ENCODE measurements around the gene TENM4. TPM values are rescaled to one million over a fixed set of nuclear protein-coding genes. Genes with fewer than 3 reads are reported as not detected.

The TENM4 gene
- total RNA-seq, 1 donor from 2014 or later, result 11.9 TPM

DNA sequence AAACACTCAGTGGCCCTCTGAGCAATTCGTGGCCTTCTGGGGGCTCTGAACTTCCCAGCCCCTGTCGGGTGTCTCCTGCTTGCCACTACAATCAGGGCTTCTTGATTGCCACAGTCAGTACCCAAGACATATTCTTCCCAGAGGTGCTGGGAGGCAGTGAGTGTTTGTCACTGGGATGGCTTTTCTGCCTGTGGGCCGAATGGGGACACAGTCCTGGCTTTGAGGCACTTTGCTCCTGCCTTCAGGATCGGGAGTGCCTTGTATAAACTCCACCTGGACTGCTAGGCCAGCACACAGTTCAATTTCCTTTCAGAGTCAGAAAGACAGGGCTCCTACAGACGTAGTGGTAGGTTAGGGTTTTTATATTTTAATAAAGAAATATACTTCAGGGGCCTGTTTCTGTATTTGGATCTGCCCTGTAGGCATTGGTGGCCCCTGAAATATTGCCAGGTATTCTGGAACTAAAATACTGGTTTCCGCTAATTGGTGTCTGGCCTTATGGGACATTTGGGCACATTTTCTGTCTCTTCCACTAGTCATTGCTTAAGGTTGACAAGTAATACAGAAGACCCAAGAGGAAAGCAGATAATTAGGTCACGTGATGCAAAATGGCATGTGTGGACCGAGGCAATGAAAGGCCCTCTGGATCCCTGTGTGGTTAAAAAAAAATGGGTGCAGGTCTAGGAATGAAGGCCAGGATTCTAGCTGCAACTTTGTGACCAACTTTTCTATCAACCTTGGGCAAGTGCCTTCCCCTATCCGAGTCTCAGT, 767.8 kb downstream of the TENM4 start:
- DNase-seq (ENCODE audit: low spot score in 2 of 2), result no peak
- Histone ChIP-seq H3K36me3 (peaks cover 0 to 32% of the 10 kb centered on the region in 2 donors), H3K27me3 (no peaks in the 10 kb centered on the region), H3K9me3 (no peaks in the 10 kb centered on the region), H3K4me1 (no peaks in the 10 kb centered on the region), H3K27ac (no peak overlapping the region), H3K4me3 (no peak overlapping the region)
- intact Hi-C loops (cut with DNase I), result no loop called here
- TF ChIP-seq, protein P1, sequence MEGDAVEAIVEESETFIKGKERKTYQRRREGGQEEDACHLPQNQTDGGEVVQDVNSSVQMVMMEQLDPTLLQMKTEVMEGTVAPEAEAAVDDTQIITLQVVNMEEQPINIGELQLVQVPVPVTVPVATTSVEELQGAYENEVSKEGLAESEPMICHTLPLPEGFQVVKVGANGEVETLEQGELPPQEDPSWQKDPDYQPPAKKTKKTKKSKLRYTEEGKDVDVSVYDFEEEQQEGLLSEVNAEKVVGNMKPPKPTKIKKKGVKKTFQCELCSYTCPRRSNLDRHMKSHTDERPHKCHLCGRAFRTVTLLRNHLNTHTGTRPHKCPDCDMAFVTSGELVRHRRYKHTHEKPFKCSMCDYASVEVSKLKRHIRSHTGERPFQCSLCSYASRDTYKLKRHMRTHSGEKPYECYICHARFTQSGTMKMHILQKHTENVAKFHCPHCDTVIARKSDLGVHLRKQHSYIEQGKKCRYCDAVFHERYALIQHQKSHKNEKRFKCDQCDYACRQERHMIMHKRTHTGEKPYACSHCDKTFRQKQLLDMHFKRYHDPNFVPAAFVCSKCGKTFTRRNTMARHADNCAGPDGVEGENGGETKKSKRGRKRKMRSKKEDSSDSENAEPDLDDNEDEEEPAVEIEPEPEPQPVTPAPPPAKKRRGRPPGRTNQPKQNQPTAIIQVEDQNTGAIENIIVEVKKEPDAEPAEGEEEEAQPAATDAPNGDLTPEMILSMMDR (IDR thresholded peaks at IDR 0.05), result no peak

DNA sequence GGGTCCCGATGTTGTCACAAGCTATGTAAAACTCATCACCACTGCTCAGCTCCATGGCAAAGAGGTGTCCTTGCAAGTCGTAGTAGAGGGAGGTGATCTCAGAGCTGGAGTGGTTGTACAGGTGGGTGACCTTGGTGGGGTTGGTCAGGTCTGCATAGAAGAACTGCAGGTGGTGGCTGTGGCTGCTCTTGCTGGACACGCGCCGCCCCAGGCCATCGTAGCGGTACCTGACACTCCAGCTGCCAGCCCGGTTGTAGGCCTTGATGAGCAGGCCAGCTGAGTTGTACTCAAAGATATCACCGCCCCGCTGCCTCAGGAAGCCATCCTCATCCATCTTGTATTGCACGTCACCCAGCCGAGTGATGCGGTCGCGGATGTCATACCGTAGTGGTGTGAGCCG, 771.6 kb downstream of the TENM4 start:
- Histone ChIP-seq H3K27ac (no peak overlapping the region), H3K4me3 (no peak overlapping the region), H3K27me3 (no peaks in the 10 kb centered on the region), H3K9me3 (no peaks in the 10 kb centered on the region), H3K36me3 (peaks cover 0 to 32% of the 10 kb centered on the region in 2 donors), H3K4me1 (no peaks in the 10 kb centered on the region)
- TF ChIP-seq, protein P1 (IDR thresholded peaks at IDR 0.05), result no peak
- no peak for DNase-seq (ENCODE audit: low spot score in 2 of 2)
- intact Hi-C loops (cut with DNase I), result no loop called here

DNA sequence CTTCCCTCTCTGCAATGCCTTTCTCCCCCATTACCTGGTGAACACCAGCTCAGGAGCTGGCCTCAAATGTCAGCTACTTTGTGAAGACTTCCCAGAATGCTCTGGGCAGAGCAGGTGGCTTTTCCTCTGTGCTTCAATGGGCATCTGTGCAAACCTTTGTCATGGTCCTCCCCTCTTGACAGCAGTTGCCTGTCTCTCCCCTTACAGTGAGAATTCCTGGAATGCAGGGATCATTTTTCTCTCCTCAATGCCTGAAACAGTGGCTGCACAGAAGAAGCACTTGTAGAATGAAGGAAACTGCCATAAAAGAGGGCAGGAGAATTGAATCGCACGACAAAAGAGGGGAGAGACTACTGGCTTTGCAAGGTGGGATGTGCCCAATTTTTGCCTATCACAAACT, 773.4 kb downstream of the TENM4 start:
- TF ChIP-seq, protein P1 (IDR thresholded peaks at IDR 0.05), result no peak
- Histone ChIP-seq H3K27me3 (no peaks in the 10 kb centered on the region), H3K4me3 (no peak overlapping the region), H3K4me1 (no peaks in the 10 kb centered on the region), H3K9me3 (no peaks in the 10 kb centered on the region), H3K36me3 (peaks cover 0 to 32% of the 10 kb centered on the region in 2 donors), H3K27ac (no peak overlapping the region)
- DNase-seq (ENCODE audit: low spot score in 2 of 2), result no peak
- intact Hi-C loops (cut with DNase I), result no loop called here

DNA sequence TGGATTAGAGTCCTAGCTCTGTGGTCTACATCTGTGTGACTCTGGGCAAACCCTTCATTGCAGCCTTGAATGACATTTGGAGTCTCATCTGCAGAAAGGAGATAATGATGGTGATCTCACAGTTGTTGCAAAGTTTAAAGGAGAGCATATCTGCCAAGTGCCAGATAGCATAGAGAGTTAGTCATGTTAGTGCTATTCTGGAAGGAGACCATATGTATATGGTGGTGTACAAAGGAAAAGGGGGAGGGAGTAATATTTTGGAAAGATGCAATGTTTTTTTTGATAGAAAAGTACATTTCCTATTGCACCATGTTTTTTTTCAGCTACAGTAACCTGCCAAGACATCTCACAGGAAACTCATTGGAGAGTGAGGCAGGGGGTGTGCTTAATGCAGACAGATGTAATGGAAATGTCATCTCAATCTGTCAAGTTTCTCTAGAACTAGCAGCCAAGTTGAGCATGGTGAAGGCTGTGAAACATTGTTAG, 774.1 kb downstream of the TENM4 start:
- H3K36me3 ChIP-seq, result peaks cover 0 to 26% of the 10 kb centered on the region in 2 donors
- H3K4me3 ChIP-seq, result no peak overlapping the region
- DNase-seq (ENCODE audit: low spot score in 2 of 2), result no peak
- H3K27me3 ChIP-seq, result no peaks in the 10 kb centered on the region
- no peak overlapping the region for H3K27ac ChIP-seq
- TF ChIP-seq, protein P1 (IDR thresholded peaks at IDR 0.05), result no peak
- intact Hi-C loops (cut with DNase I), result no loop called here
- H3K9me3 ChIP-seq, result no peaks in the 10 kb centered on the region
- no peaks in the 10 kb centered on the region for H3K4me1 ChIP-seq

DNA sequence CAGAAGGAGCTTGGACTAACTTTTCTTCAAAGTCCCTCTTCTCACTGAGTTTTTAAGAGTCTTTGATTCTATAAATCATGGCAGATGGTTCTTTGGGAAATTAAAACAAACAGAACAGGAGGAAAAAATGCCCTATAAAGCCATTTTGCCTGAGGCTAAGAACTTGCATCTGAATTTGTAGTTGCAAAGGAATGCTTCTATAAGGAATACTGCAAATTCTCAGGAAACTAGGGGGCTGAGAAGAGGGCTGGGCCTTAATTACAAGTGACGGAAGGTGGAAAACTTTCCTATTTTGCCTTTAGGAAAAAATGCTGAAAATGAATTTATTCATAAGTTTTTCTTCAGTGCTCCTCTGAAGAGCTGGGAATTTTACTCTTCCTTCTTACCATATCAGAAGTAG, 776.2 kb downstream of the TENM4 start:
- intact Hi-C loops (cut with DNase I), result no loop called here

More for the DNA sequence above, 776.2 kb downstream of the TENM4 start:
- DNase-seq (ENCODE audit: low spot score in 2 of 2), result no peak
- no peak overlapping the region for H3K4me3 ChIP-seq
- H3K27me3 ChIP-seq, result no peaks in the 10 kb centered on the region
- TF ChIP-seq, protein P1 (IDR thresholded peaks at IDR 0.05), result no peak
- no peak overlapping the region for H3K27ac ChIP-seq
- no peaks in the 10 kb centered on the region for H3K4me1 ChIP-seq
- H3K9me3 ChIP-seq, result no peaks in the 10 kb centered on the region
- H3K36me3 ChIP-seq, result peaks cover 5 to 9% of the 10 kb centered on the region in 2 donors
